K562 (cell line): Measurements from ENCODE around the gene BLOC1S3. TPM values are rescaled to one million over a fixed set of nuclear protein-coding genes. Genes with fewer than 3 reads are reported as not detected.

ENCODE experiments used
- ARID4B ChIP-seq: sonication (generic); formaldehyde crosslinking; IDR thresholded peaks from 2 replicates; pipeline ENCODE4 v1.8.0; 2022; ENCODE audit warnings: mild to moderate bottlenecking, missing genetic modification reagents
- CEBPG ChIP-seq, 3 experiments: fragments of 200-800 bp in 1 of 3; sonication (Bioruptor generic) in 1 of 3; sonication (generic) in 1 of 3; formaldehyde crosslinking in 1 of 3; IDR thresholded peaks in 2 of 3; conservative IDR thresholded peaks in 1 of 3; 2 replicates each; pipeline versions ENCODE4 v1.6.1 to v1.8.0; 2016 to 2022; ENCODE audit warnings: missing compliant biosample characterization in 2 of 3, missing genetic modification characterization in 2 of 3, mild to moderate bottlenecking in 1 of 3, missing genetic modification reagents in 1 of 3
- CREB1 ChIP-seq, 2 experiments: sonication (generic) in 1 of 2; formaldehyde crosslinking in 1 of 2; IDR thresholded peaks; 2 replicates each; pipeline versions ENCODE4 v1.6.1 to v1.8.0; 2012 to 2022; ENCODE audit warnings: inconsistent platforms in 1 of 2, mild to moderate bottlenecking in 1 of 2, missing genetic modification reagents in 1 of 2, moderate library complexity in 1 of 2
- HDAC6 ChIP-seq: IDR thresholded peaks from 2 replicates; pipeline ENCODE4 v1.6.1; 2012; ENCODE audit warnings: low read depth, mild to moderate bottlenecking, control low read depth, inconsistent platforms, low read length, moderate library complexity
- MLX ChIP-seq, 2 experiments: fragments of 450-650 bp in 1 of 2; sonication (generic) in 1 of 2; formaldehyde crosslinking; conservative IDR thresholded peaks; 2 replicates each; pipeline versions ENCODE4 v1.4.0 to v1.8.1; 2020 to 2022; ENCODE audit warnings: mild to moderate bottlenecking in 1 of 2, missing genetic modification reagents in 1 of 2
- MTF1 ChIP-seq: fragments of 250-450 bp; sonication (Bioruptor Pico); IDR thresholded peaks from 2 replicates; pipeline ENCODE4 v1.9.0; 2021; ENCODE audit warnings: moderate library complexity, mild to moderate bottlenecking, inconsistent platforms, borderline replicate concordance
- RBBP5 ChIP-seq: fragments of 200-600 bp; sonication (generic); IDR thresholded peaks from 2 replicates; pipeline ENCODE4 v1.6.1; 2012; ENCODE audit warnings: borderline replicate concordance, mild to moderate bottlenecking, low read length, control low read depth, inconsistent platforms; ENCODE audit not compliant: insufficient read depth, poor library complexity, severe bottlenecking
- RFX7 ChIP-seq: fragments of 250-450 bp; sonication (Bioruptor Pico); IDR thresholded peaks from 2 replicates; pipeline ENCODE4 v1.5.1; 2021; ENCODE audit warnings: mild to moderate bottlenecking
- SRF ChIP-seq, 2 experiments: fragments of 250-450, 450-650 bp in 1 of 2; sonication (Bioruptor Pico) in 1 of 2; sonication (generic) in 1 of 2; formaldehyde crosslinking; IDR thresholded peaks; 2 replicates each; pipeline versions ENCODE4 v1.5.0 to v1.5.1; 2020 to 2022; ENCODE audit warnings: mild to moderate bottlenecking in 1 of 2, missing genetic modification reagents in 1 of 2
- THAP12 ChIP-seq: fragments of 250-450 bp; sonication (Bioruptor Pico); IDR thresholded peaks from 2 replicates; pipeline ENCODE4 v1.9.0; 2021; ENCODE audit warnings: mild to moderate bottlenecking, inconsistent platforms
- ZBTB8A ChIP-seq: fragments of 450-650 bp; IDR thresholded peaks from 2 replicates; pipeline ENCODE4 v1.6.1; 2018; ENCODE audit warnings: mild to moderate bottlenecking, moderate library complexity; ENCODE audit not compliant: partially characterized antibody
- ZNF12 ChIP-seq: sonication (generic); formaldehyde crosslinking; IDR thresholded peaks from 2 replicates; pipeline ENCODE4 v1.4.0; 2020; ENCODE audit warnings: mild to moderate bottlenecking, missing genetic modification reagents
- ZNF280B ChIP-seq: fragments of 250-450 bp; sonication (Bioruptor Pico); IDR thresholded peaks from 2 replicates; pipeline ENCODE4 v1.5.1; 2021; ENCODE audit warnings: mild to moderate bottlenecking
- ZNF384 ChIP-seq: IDR thresholded peaks from 2 replicates; pipeline ENCODE4 v1.6.1; 2012; ENCODE audit warnings: low read depth, low read length, improper control_type of control experiment
- ZNF695 ChIP-seq: fragments of 450-650 bp; formaldehyde crosslinking; IDR thresholded peaks from 2 replicates; pipeline ENCODE4 v1.4.0; 2020; ENCODE audit warnings: mild to moderate bottlenecking, moderate library complexity
- ZNF830 ChIP-seq: fragments of 250-450 bp; sonication (Bioruptor Pico); IDR thresholded peaks from 2 replicates; pipeline ENCODE4 v1.5.0; 2021; ENCODE audit warnings: mild to moderate bottlenecking
- polyA plus RNA-seq, 8 experiments: library from polyadenylated mRNA; depleted of rRNA in 4 of 8; stranded (reverse) in 5 of 8; unstranded in 3 of 8; fragments of >200 nt; fragmentation: Nextera tagmentation in 2 of 8; fragmentation: Illumina TruSeq in 1 of 8; extraction: Ambion mirVana in 2 of 8; extraction: Trizol in 1 of 8; gene quantifications; 2 replicates each; pipeline versions ENCODE4 v1.2.1 to v1.2.3, GENCODE V29; 2011 to 2014; ENCODE audit warnings: inconsistent platforms in 1 of 8, missing spikeins in 1 of 8
- total RNA-seq, 7 experiments: library from RNA; depleted of rRNA in 6 of 7; stranded (reverse); fragments of >200 nt in 6 of 7; fragmentation: Illumina TruSeq in 2 of 7; extraction: Trizol in 2 of 7; gene quantifications; 2 replicates each; pipeline versions ENCODE4 v1.2.1 to v1.2.3, GENCODE V29; 2011 to 2021; ENCODE audit warnings: low replicate concordance in 1 of 7

The BLOC1S3 gene
- total and polyA plus RNA-seq, 9 of the 15 experiments (the other 6 are each of a cell fraction or from before 2014, with no cell fraction given), result 3.9 to 20.2 (median 10.4) TPM

- 0 out of 2 replicates have a peak, but pooled peaks have one; percentile 54 for TF ChIP-seq ZNF830 (CRISPR knock-in tag)
- no peak for TF ChIP-seq RBBP5
- no peak for TF ChIP-seq MLX (CRISPR knock-in tag; conservative IDR thresholded peaks at IDR 0.05)
- no peak for TF ChIP-seq ZNF280B (CRISPR knock-in tag)
- peak; percentile 95 for TF ChIP-seq CEBPG (CRISPR knock-in tag; IDR thresholded peaks at IDR 0.05)
- TF ChIP-seq CEBPG (tag; conservative IDR thresholded peaks at IDR 0.05 in 1 of 2, IDR thresholded peaks at IDR 0.05 in 1 of 2), result peak; percentile 94 to 97
- no peak for TF ChIP-seq RFX7 (CRISPR knock-in tag)
- TF ChIP-seq HDAC6, result no peak
- TF ChIP-seq ZBTB8A, result no peak
- TF ChIP-seq ARID4B (CRISPR knock-in tag), result peak; percentile 99
- peak; percentile 86 for TF ChIP-seq CREB1 (IDR thresholded peaks at IDR 0.05)
- TF ChIP-seq CREB1 (CRISPR knock-in tag; IDR thresholded peaks at IDR 0.05), result peak; percentile 93
- peak in 1 of 2 experiments; percentile 63; a peak in 1 of 4 replicates for TF ChIP-seq SRF (CRISPR knock-in tag; IDR thresholded peaks at IDR 0.05)
- TF ChIP-seq ZNF384, result no peak
- TF ChIP-seq MTF1 (CRISPR knock-in tag), result no peak
- TF ChIP-seq THAP12, result no peak
- no peak for TF ChIP-seq ZNF695
- TF ChIP-seq ZNF12 (CRISPR knock-in tag), result no peak
Observed at GRCh38 chr19:45178262-45179071, at the start of gene BLOC1S3 (continued).
